ENCODE data around the gene REC114.

GRCh38 chr15:73518180-73518862 lies 75.4 kb downstream of the REC114 start:
- no peak for TF ChIP-seq CEBPB (IDR thresholded peaks at IDR 0.05; ENCODE audit: low read depth)
- no peak for TF ChIP-seq POLR2AphosphoS5 (IDR thresholded peaks at IDR 0.05; ENCODE audit: low read depth, low read length)
- TF ChIP-seq REST (IDR thresholded peaks at IDR 0.05; ENCODE audit: low read depth): no peak
- TF ChIP-seq CTCF (IDR thresholded peaks at IDR 0.05 in 2 of 3, conservative IDR thresholded peaks at IDR 0.05 in 1 of 3; ENCODE audit: borderline replicate concordance in 1 of 3, insufficient read depth in 1 of 3, low read depth in 2 of 3, low read length in 2 of 3): no peak
- no peak for TF ChIP-seq MAX (IDR thresholded peaks at IDR 0.05)
- TF ChIP-seq POLR2A (IDR thresholded peaks at IDR 0.05; ENCODE audit: borderline replicate concordance, extremely low read depth, insufficient read depth, insufficient read length): no peak
- no peak for TF ChIP-seq RAD21 (IDR thresholded peaks at IDR 0.05; ENCODE audit: low read depth)
- no peak for TF ChIP-seq FOSL1 (IDR thresholded peaks at IDR 0.05; ENCODE audit: low read depth)
- no peak for TF ChIP-seq EZH2 (IDR thresholded peaks at IDR 0.05)
- no peak for TF ChIP-seq ZBTB33 (IDR thresholded peaks at IDR 0.05; ENCODE audit: extremely low read depth, insufficient replicate concordance, low read length)
- TF ChIP-seq TCF7L2 (IDR thresholded peaks at IDR 0.05; ENCODE audit: borderline replicate concordance, extremely low read depth, insufficient read depth, insufficient read length): no peak
- no peak for TF ChIP-seq SIN3A (IDR thresholded peaks at IDR 0.05; ENCODE audit: low read depth)
- TF ChIP-seq JUND (IDR thresholded peaks at IDR 0.05): no peak
- no peak for TF ChIP-seq EGR1 (IDR thresholded peaks at IDR 0.05; ENCODE audit: low read depth)
